Measurements from ENCODE around the gene HSPH1.

DNA sequence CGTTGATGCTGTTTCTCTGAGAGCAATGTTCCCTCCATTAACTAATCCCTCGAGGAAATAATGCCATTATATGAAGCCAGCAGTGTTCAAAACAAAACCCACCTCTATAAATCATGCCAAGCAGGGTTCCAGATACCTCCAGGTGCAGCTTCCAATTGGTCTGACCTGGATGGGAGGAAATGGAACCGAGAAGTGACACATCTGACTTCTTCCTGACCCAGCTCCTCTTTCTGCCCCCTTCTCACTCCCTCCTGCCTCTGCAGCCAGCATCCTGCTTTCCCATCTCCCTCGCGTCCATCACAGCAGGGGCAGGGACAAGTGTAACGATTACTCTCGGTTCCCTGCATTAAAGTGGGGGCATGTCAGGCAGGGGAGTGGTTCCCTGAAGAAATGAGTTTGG lies 37.5 kb downstream of the HSPH1 start:
- no peak for TF ChIP-seq MTA3 (IDR thresholded peaks at IDR 0.05; ENCODE audit: borderline replicate concordance, low read length)
- TF ChIP-seq RCOR1 (conservative IDR thresholded peaks at IDR 0.05; ENCODE audit: low read depth, low read length) = no peak
- no peak for TF ChIP-seq POLR2AphosphoS5 (IDR thresholded peaks at IDR 0.05; ENCODE audit: low read length)
- no peak for TF ChIP-seq BHLHE40 (IDR thresholded peaks at IDR 0.05; ENCODE audit: borderline replicate concordance in 1 of 2, low read depth in 2 of 2, low read length in 1 of 2)
- no peak for TF ChIP-seq ZZZ3 (IDR thresholded peaks at IDR 0.05; ENCODE audit: control insufficient read depth, insufficient read length, low read depth)
- TF ChIP-seq, protein P1, sequence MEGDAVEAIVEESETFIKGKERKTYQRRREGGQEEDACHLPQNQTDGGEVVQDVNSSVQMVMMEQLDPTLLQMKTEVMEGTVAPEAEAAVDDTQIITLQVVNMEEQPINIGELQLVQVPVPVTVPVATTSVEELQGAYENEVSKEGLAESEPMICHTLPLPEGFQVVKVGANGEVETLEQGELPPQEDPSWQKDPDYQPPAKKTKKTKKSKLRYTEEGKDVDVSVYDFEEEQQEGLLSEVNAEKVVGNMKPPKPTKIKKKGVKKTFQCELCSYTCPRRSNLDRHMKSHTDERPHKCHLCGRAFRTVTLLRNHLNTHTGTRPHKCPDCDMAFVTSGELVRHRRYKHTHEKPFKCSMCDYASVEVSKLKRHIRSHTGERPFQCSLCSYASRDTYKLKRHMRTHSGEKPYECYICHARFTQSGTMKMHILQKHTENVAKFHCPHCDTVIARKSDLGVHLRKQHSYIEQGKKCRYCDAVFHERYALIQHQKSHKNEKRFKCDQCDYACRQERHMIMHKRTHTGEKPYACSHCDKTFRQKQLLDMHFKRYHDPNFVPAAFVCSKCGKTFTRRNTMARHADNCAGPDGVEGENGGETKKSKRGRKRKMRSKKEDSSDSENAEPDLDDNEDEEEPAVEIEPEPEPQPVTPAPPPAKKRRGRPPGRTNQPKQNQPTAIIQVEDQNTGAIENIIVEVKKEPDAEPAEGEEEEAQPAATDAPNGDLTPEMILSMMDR (IDR thresholded peaks at IDR 0.05 in 2 of 3, conservative IDR thresholded peaks at IDR 0.05 in 1 of 3; ENCODE audit: control insufficient read depth in 2 of 3, extremely low read depth in 1 of 3, insufficient read depth in 1 of 3, low read depth in 3 of 3, low read length in 3 of 3) = no peak
- TF ChIP-seq ATF7 (IDR thresholded peaks at IDR 0.05; ENCODE audit: low read depth) = no peak
- no peak for TF ChIP-seq CREB1 (IDR thresholded peaks at IDR 0.05; ENCODE audit: low read depth)
